ENCODE measurements around the gene KREMEN2. TPM values are rescaled to one million over a fixed set of nuclear protein-coding genes. Genes with fewer than 3 reads are reported as not detected.
A peak's percentile ranks its signal among the peaks of the same experiment; 100 is the strongest.

KREMEN2 gene
- total and polyA plus RNA-seq, 2 of the 8 experiments (the other 6 are each of a cell fraction or from before 2014, with no cell fraction given), result 6.6 to 7.0 TPM

GRCh38 chr16:3000540-3000939 is 36.5 kb downstream of the KREMEN2 start:
- Histone ChIP-seq H2BK15ac (ENCODE audit: low read length) (0 out of 2 replicates have a peak overlapping the region, but pooled peaks have one; percentile 29), H3K14ac (ENCODE audit: insufficient read length) (no peak overlapping the region), H3K4ac (replicated peaks; ENCODE audit: insufficient read length, low read depth, low read length) (no peak overlapping the region), H4K8ac (ENCODE audit: extremely low read depth, insufficient read depth, low read length) (no peak overlapping the region), H2BK5ac (ENCODE audit: low read depth, low read length) (no peak overlapping the region), H2AK5ac (ENCODE audit: low read depth, low read length) (peak overlapping the region; percentile 70; the same call in 1 of the 2 replicates), H2BK20ac (ENCODE audit: low read length) (no peak overlapping the region), H3K56ac (replicated peaks; ENCODE audit: insufficient read length, low read depth, low read length) (no peak overlapping the region), H4K20me1 (replicated peaks in 1 of 2; ENCODE audit: control insufficient read depth in 1 of 2, insufficient read depth in 2 of 2, low read length in 2 of 2) (peaks cover 0 to 2% of the 10 kb centered on the region in 2 experiments), H2AFZ (ENCODE audit: low read length) (no peak overlapping the region), H3K79me1 (ENCODE audit: low read depth, low read length) (no peaks in the 10 kb centered on the region), H3K4me3 (ENCODE audit: extremely low read depth in 1 of 4, insufficient read depth in 2 of 4, low read depth in 3 of 4, low read length in 4 of 4) (no peak overlapping the region), H4K5ac (ENCODE audit: insufficient read length, low read depth, low read length) (no peak overlapping the region), H4K91ac (replicated peaks; ENCODE audit: insufficient read length, low read length) (no peak overlapping the region), H3K23me2 (ENCODE audit: low read depth, low read length) (peaks cover 3% of the 10 kb centered on the region), H3K27ac (ENCODE audit: low read depth, low read length) (no peak overlapping the region), H3K23ac (ENCODE audit: insufficient read length) (no peak overlapping the region), H3K4me2 (ENCODE audit: insufficient read depth in 1 of 2, low read depth in 2 of 2, low read length in 2 of 2) (no peak overlapping the region), H3K4me1 (replicated peaks in 1 of 4; ENCODE audit: control insufficient read depth in 3 of 4, insufficient read depth in 4 of 4, low read length in 3 of 4) (peaks cover 0 to 26% (median 10%) of the 10 kb centered on the region in 4 experiments; a peak in 6 of 7 replicates), H3K79me2 (ENCODE audit: control insufficient read depth in 1 of 2, insufficient read depth in 2 of 2, low read length in 2 of 2) (no peaks in the 10 kb centered on the region), H3K9me3 (ENCODE audit: insufficient read depth in 2 of 2, low read depth in 1 of 2, low read length in 1 of 2) (no peaks in the 10 kb centered on the region), H2BK12ac (ENCODE audit: low read depth, low read length) (0 out of 2 replicates have a peak overlapping the region, but pooled peaks have one; percentile 17), H2BK120ac (replicated peaks; ENCODE audit: low read depth, low read length) (no peak overlapping the region), H3K18ac (ENCODE audit: extremely low read depth, low read length) (no peak overlapping the region), H3K36me3 (ENCODE audit: control insufficient read depth in 2 of 4, insufficient read depth in 4 of 4, low read length in 3 of 4) (no peaks in the 10 kb centered on the region), H3K27me3 (replicated peaks in 1 of 4; ENCODE audit: control insufficient read depth in 3 of 4, extremely low read depth in 1 of 4, insufficient read depth in 3 of 4, low read length in 3 of 4) (no peaks in the 10 kb centered on the region), H3K9ac (replicated peaks in 1 of 4; ENCODE audit: extremely low read depth in 1 of 4, low read depth in 3 of 4, low read length in 3 of 4) (no peak overlapping the region)
- TF ChIP-seq PHF8 (conservative IDR thresholded peaks at IDR 0.05; ENCODE audit: low read depth, low read length) (no peak), SAP30 (IDR thresholded peaks at IDR 0.05; ENCODE audit: insufficient read depth, insufficient replicate concordance, low read length) (no peak), SUZ12 (IDR thresholded peaks at IDR 0.05; ENCODE audit: low read length) (no peak), SP4 (IDR thresholded peaks at IDR 0.05; ENCODE audit: low read length) (no peak), TBP (IDR thresholded peaks at IDR 0.05; ENCODE audit: low read depth, low read length) (no peak), ATF2 (IDR thresholded peaks at IDR 0.05; ENCODE audit: low read length) (no peak)
- WGBS, 2 experiments (ENCODE audit: extremely low coverage in 1 of 2, insufficient coverage in 1 of 2, insufficient read length in 1 of 2, insufficient replicate concordance in 2 of 2, low coverage in 1 of 2, low lambda C conversion rate in 2 of 2, missing lambda C conversion rate in 1 of 2), result 92% methylated on average over 4 of the region's 4 CpGs; no CpG with 5 or more reads in 1 of the 2 experiments
- CTCF ChIA-PET (ENCODE audit: partially characterized antibody), result interaction anchor here (0.9 to 17.3 kb wide), 10 partner anchors 10 to 74 kb away, joined by 3 to 639 read pairs (median 8); partner anchors contain the start of genes BICDL2, CLDN6, CLDN9 and HCFC1R1
- FAIRE-seq (no peak), DNase-seq (ENCODE audit: low read depth in 1 of 2, low spot score in 2 of 2) (no peak)
- POLR2A ChIA-PET (ENCODE audit: partially characterized antibody), result interaction anchor here (1.1 to 35.7 kb wide), 9 partner anchors 8 to 97 kb away, joined by 3 to 1808 read pairs (median 11); partner anchors contain the start of genes BICDL2, CLDN6, CLDN9 and HCFC1R1
